ENCODE data around the gene DDC. TPM values are rescaled to one million over a fixed set of nuclear protein-coding genes. Genes with fewer than 3 reads are reported as not detected.

DDC gene
- total RNA-seq, 1 donor from 2014 or later = not detected

DNA sequence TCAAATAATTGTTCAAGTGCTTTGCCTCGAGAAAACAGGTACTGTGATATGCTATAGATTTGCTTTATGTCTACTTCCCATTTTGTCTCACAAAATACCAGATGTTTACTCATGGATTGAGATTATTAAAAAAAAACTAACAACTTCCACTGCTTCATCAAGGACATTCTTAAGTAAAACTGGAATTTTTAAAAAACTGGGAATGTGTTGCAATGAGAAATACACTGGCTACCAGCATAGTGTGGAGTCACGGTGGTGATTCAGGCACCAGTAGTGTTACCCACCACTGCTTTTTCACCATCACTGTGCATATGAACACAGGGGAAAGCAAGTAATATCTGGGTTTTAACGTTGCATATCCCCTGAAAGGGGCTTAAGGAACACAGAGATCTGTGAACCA, 136.3 kb downstream of the DDC start:
- H3K27ac Mint-ChIP-seq = no peak overlapping the region
- H3K9me3 Mint-ChIP-seq = no peaks in the 10 kb centered on the region
- DNase-seq (ENCODE audit: low spot score in 2 of 2, unreplicated experiment in 2 of 2) = no peak
- TF ChIP-seq, protein P1, sequence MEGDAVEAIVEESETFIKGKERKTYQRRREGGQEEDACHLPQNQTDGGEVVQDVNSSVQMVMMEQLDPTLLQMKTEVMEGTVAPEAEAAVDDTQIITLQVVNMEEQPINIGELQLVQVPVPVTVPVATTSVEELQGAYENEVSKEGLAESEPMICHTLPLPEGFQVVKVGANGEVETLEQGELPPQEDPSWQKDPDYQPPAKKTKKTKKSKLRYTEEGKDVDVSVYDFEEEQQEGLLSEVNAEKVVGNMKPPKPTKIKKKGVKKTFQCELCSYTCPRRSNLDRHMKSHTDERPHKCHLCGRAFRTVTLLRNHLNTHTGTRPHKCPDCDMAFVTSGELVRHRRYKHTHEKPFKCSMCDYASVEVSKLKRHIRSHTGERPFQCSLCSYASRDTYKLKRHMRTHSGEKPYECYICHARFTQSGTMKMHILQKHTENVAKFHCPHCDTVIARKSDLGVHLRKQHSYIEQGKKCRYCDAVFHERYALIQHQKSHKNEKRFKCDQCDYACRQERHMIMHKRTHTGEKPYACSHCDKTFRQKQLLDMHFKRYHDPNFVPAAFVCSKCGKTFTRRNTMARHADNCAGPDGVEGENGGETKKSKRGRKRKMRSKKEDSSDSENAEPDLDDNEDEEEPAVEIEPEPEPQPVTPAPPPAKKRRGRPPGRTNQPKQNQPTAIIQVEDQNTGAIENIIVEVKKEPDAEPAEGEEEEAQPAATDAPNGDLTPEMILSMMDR (IDR thresholded peaks at IDR 0.05; ENCODE audit: unreplicated experiment) = no peak
- no peak overlapping the region for H3K4me3 Mint-ChIP-seq
- no peaks in the 10 kb centered on the region for H3K36me3 Mint-ChIP-seq
- no peaks in the 10 kb centered on the region for H3K4me1 Mint-ChIP-seq
- H3K27me3 Mint-ChIP-seq (ENCODE audit: low read depth) = no peaks in the 10 kb centered on the region

DNA sequence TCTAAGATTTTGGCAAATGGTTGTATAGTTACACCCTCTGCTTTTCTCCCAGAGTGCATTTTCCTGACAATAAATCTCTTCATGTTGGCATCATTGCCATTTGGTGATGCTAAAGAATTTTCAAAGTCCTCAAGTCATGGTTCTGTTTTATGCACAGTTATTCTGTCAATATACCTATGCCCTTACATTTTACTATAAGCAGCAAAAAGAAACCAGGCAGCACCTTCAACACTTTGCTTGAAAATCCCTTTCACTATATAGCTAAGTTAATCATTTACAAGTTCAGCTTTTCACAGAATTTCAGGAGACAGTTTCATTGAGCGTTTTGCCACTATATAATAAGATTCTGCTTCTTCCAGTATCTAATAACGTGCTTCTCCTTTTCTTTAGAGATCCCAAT, 137.7 kb downstream of the DDC start:
- Mint-ChIP-seq H3K36me3 (no peaks in the 10 kb centered on the region), H3K27me3 (ENCODE audit: low read depth) (no peaks in the 10 kb centered on the region), H3K4me3 (no peak overlapping the region), H3K4me1 (no peaks in the 10 kb centered on the region), H3K27ac (no peak overlapping the region), H3K9me3 (no peaks in the 10 kb centered on the region)
- TF ChIP-seq, protein P1 (IDR thresholded peaks at IDR 0.05; ENCODE audit: unreplicated experiment) = no peak
- DNase-seq (ENCODE audit: low spot score in 2 of 2, unreplicated experiment in 2 of 2) = no peak

- Mint-ChIP-seq H3K27me3 (ENCODE audit: low read depth) (no peaks in the 10 kb centered on the region), H3K4me1 (no peaks in the 10 kb centered on the region), H3K4me3 (no peak overlapping the region), H3K36me3 (no peaks in the 10 kb centered on the region), H3K9me3 (no peaks in the 10 kb centered on the region), H3K27ac (no peak overlapping the region)
- DNase-seq (ENCODE audit: low spot score in 2 of 2, unreplicated experiment in 2 of 2) = no peak
- TF ChIP-seq, protein P1 (IDR thresholded peaks at IDR 0.05; ENCODE audit: unreplicated experiment) = no peak
Observed at GRCh38 chr7:50426280-50427045, 138.7 kb downstream of the DDC start.

DNA sequence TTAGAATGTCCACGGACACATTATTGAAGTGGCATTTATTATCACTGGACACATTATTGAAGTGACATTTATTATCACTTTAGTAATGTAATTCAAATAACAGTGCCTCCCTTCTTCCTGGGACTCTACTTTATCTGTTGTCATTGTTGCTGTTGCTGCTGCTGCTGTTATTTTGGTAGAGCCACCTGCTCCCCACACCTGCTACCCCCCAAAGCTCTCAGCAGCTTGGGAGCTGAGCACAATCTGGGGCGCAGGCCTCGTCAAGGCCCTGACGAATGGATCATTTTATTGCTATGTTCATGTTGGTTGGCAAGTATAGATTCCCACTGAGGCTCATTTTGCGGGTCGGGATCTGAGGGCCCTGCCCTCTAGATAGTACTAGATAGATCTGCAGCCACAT, 139.9 kb downstream of the DDC start:
- no peaks in the 10 kb centered on the region for H3K4me1 Mint-ChIP-seq
- no peak overlapping the region for H3K4me3 Mint-ChIP-seq
- H3K9me3 Mint-ChIP-seq = no peaks in the 10 kb centered on the region
- no peak overlapping the region for H3K27ac Mint-ChIP-seq
- DNase-seq (ENCODE audit: low spot score in 2 of 2, unreplicated experiment in 2 of 2) = no peak
- TF ChIP-seq, protein P1 (IDR thresholded peaks at IDR 0.05; ENCODE audit: unreplicated experiment) = no peak
- no peaks in the 10 kb centered on the region for H3K36me3 Mint-ChIP-seq
- H3K27me3 Mint-ChIP-seq (ENCODE audit: low read depth) = no peaks in the 10 kb centered on the region

- H3K27me3 Mint-ChIP-seq (ENCODE audit: low read depth) = no peaks in the 10 kb centered on the region
- no peak for DNase-seq (ENCODE audit: low spot score in 2 of 2, unreplicated experiment in 2 of 2)
- no peak overlapping the region for H3K4me3 Mint-ChIP-seq
- peaks cover 4% of the 10 kb centered on the region for H3K4me1 Mint-ChIP-seq
- no peaks in the 10 kb centered on the region for H3K9me3 Mint-ChIP-seq
- TF ChIP-seq, protein P1 (IDR thresholded peaks at IDR 0.05; ENCODE audit: unreplicated experiment) = no peak
- H3K27ac Mint-ChIP-seq = no peak overlapping the region
- no peaks in the 10 kb centered on the region for H3K36me3 Mint-ChIP-seq
Observed at GRCh38 chr7:50423860-50424259, 141.3 kb downstream of the DDC start.
